NCI-H510A treated with DMSO at 0.1 percent for 48 hours (cell line): ENCODE data around the gene FAR1.
A peak's percentile ranks its signal among the peaks of the same experiment; 100 is the strongest.
"Not testable (repeated sequence)": the region's sequence is repeated elsewhere in the genome, so short reads cannot be mapped to it uniquely, and the experiment has no call there.

Experiments used
- DNase-seq: peaks from one replicate; lab custom pipeline; 2025; lab: John Stamatoyannopoulos, UW

The FAR1 gene

DNA sequence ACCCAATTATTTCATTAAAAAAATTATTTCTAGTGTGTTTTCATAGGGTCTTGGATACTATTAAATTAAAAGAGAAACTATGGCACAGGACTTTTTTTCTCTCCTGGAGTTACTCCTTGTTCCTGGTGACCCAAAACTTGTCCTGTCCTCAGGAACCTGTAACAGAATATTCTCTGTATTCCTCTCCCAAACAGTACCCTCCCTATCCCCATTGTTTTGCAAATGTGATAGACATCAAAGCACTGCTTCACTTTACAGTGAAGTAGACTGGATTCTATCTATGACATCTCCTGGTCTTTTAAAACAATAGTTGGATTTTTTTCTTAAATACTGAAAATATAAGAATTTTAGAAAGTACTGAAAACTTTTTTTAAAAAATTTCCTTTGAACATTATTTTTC is 37.2 kb downstream of the FAR1 start:
- no peak for DNase-seq

DNA sequence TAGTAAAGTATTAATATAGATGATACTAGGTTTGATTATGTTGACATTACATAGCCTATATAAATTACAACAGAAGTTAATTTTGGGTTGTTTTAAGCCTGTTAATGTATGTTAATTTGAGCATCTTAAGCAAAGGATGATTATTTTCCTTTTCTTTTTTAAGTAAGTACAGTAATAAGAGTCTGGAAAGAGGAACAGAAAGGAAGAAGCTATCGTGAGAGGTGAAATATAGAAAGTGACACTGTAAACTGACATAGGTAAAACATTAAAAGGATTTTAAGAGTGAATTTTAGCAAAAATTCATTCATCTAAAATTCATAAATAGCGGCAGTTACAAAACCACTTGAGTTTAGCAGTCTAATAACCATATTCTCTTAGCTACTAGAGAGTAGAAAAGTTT is 45.5 kb downstream of the FAR1 start:
- DNase-seq = no peak

DNA sequence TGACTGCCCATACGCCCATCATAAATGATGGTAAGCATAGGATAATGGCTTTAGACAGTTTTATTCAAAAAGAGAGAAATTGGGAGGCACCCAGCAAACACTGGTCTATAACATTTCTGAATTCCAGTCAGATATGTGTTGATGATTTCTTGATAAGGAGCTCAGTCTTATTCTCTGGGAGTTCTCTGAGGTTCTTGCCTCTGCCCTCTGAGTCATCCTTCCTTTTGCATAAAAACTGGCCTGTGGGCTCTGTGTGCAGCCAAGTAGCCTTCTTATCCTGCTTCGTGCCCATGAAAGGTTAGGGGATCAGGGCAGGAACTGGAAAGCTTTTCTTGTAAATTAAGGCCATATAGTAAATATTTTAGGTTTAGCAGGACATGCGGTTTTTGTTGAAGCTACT is 48.9 kb downstream of the FAR1 start:
- no peak for DNase-seq

DNA sequence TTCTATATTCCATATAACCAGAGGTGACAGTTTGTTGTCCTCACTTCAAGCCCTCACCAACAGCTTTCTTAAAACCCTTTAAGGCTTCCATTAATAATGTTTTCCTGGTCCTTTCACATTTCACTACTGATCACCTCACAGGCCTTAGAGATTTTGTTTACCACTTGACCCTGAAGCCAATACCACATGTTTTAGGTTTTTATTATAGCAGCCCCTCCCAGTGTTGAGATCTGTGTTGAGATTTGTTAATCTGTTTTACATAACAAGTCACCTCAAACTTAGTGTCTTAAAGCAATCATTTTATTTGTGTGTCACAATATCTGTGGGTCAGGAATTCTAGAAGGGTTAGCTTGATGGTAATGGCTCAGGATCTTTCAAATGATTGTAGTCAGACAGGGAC is 49.9 kb downstream of the FAR1 start:
- no peak for DNase-seq

DNA sequence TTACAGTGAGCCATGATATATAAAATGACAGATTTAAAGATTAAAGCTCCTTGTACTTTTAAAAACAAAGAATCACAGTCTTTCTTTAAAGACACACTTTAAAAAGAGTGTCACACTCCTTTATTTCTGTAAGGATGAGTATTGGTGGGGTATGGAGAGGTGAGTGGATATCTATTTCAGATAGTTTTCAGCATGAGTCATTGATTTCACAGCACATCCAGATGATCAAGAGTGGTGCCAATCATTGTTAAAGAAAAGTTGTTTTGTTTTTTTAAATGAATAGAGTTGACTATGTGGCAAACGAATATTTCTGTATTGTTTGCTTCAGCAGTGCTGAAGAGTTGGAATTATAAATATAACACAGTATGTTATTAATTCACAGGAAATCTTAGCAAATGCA is 52.5 kb downstream of the FAR1 start:
- no peak for DNase-seq

DNA sequence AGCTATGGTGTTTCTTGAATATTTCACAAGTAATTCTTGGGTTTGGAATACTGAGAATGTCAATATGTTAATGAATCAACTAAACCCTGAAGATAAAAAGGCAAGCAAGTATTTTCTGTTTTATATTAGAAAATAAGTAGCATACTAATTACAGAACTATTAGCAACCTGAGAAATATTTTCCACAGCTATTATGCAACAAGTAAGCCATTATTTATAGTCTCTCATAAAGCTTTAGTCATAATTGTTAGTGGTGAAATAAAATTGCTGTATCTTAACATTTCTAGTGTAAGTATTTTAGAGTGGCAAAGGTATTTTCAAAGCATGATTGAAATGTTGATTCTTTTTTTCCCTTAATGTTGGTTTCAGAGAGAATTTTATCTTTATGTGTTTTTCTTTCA is 53.3 kb downstream of the FAR1 start:
- DNase-seq = no peak

DNA sequence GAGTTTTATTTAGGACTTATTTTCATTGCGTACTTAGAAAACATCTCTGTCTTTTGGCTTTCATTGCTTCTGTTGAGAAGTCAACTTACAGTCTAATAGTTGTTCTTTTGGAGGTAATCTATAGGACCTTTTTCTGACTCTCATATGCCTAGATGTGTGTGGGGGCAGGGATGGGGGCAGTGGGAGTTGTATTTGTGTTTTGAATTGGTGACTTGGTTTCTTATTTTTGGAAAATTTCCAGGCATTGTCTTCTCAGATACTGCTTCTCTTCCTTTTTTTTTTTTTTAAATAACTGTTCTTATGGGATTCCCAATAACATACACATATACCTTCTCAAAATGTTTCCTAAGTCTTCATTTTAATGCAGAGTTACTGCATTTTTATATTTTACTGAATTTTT is 58.0 kb downstream of the FAR1 start:
- DNase-seq = no peak

DNA sequence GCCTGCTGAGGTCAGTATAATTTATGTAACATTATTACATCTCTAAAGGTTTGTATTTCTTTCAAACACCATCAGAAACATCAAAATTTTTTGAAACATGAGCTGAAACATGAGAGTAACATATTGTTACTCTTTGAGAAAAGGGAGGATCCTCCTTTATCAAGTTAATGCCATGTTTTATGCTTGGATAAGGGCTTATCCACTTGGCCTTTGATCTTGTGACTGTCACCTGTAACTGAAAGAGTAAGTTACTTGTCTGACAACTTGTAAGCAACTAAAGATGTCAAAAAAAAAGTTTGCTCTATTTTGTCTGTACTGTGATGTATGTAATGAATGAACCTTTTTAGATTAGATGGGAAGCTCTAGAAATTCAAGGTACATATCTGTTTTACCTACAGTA is 59.6 kb downstream of the FAR1 start:
- DNase-seq = no peak

DNA sequence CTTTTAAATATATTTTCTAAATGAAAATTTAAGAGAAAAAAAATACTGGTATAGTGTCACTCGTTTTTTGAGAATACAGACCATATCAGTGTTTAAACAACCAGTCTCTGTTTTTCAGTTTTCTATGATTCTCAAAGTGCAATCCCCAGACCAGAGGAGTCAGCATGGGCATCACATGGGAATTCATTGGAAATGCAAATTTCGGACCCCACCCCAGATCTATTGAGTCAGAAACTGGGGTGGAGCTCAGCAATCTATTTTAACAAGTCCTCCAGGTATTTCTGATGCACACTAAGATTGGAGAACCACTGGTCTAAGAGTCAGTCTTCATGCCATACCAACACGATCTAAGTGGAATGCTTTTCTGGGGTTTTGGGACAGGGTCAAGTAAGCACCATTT is 66.1 kb downstream of the FAR1 start:
- DNase-seq = no peak

DNA sequence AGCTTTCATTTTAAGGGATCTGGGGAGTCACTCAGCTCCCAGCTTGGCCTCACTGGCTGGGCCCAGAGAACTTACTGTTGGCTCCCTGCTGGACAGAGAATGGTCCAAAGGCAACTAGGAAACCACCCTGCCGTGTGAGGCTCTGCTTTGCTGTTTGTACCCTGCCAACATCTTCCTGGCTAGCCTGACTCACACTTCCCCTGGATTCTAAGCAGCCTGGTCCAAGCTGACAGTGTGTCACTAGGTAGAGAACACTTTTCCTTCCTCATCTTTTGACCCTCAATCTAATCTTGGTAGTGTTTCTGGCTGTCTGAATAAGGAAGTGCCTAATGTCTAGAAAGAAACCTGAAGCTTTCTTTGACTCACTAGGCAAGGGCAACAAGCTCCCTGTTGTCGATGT is 76.7 kb downstream of the FAR1 start:
- DNase-seq = no peak

DNA sequence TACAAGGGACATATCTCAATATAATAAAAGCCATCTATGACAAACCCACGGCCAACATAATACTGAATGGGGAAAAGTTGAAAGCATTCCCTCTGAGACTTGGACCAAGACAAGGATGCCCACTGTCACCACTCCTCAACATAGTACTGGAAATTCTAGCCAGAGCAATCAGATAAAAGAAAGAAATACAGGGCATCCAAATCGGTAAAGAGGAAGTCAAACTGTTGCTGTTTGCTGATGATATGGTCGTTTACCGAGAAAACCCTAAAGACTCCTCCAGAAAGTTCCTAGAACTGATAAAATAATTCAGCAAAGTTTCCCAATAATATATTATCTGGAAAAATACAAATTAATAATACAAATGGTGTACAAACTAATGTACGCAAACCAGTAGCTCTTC is 84.8 kb downstream of the FAR1 start:
- not testable (repeated sequence) for DNase-seq

DNA sequence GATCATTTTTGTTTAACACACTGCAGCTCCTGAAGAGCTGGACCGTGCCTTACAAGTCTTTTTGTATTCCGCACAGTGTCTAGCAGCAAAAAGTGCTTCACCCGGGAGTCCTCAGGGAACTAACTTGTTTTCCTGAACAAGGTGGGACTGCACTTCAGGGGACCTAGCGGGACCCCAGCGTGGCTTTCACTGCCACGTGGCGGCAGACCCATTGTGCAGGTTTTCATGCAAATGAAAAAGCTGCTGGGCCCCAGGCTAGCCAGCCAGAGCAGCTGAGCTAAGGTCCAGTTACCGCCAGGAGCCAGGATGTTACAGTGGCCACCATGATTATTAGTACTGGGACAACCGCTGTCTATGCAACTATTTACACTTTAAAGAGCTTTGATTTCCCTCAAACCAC is 90.6 kb downstream of the FAR1 start:
- DNase-seq = no peak

DNA sequence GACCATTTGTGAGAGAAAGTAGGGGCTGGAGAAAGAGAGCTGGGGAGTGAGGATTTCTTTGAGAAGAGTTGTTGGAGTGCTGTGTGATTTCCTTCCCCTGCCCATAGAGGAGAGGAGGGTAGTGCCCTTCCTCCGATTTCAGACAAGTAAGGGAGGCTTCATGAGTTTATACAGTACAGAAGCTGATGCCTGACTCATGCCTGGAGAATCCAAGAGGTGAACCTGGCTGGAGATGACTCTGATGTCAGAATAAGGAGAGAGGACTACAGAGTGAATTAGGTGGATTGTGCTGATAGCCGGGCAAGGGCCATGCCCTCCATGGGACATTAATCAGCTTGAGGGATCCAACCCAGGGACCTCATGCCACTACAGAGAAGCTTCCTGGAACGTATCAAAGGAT is 91.6 kb downstream of the FAR1 start:
- no peak for DNase-seq

DNA sequence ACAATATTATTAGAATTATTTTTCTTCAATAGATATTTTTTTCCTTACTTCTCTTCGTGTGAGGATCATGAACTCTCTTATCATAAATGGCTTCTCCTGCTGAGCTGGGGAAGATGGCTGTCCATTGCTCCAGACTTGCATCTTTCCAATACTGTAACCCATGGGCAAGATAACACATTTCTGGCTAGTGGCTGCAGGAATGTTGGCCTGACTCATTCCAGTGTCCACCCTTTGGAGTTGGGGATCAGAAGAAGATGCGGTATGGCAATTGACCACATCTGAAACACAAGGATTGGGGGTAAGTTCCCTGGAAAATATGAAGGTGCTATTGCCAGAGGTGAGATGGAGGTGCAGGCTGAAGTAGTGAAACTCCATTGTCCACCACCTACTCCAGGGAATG is 92.8 kb downstream of the FAR1 start:
- no peak for DNase-seq

DNA sequence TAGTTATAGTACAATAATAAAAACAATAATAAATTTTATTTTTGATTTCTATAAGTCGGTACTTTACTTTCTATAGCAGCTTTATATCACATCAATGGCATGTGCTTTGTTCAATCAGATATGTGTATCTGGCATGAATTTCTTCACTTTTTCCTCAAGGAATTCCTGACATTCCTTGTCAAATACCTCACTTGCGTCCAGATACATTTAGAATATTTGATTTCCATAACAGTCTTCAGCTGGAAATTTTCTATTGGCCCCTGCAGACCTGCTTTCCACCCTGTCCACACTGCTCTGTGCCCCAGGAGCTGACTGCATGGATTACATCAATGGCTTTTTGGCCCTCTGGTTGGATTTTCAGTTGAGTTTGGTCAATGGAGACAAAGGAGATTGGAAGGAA is 93.2 kb downstream of the FAR1 start:
- no peak for DNase-seq

DNA sequence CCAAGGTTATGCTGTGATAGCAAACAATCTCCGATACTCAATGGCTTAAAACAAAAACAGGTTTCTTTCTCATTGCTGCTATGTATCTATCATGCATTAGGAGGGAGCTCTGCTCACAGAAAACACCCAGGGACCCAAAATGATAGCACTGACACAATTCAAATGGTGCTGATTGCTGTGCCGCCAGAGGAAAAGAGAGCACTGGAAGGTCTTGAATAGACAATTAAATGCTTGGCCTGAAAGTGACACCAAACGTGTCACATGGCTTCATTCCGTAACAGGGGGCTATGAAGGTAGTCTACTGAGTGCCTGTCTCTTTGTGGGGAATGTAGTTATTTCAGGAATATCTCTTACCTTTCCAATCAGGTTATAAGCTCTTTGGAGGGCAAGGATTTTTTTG is 94.2 kb downstream of the FAR1 start:
- DNase-seq = no peak

DNA sequence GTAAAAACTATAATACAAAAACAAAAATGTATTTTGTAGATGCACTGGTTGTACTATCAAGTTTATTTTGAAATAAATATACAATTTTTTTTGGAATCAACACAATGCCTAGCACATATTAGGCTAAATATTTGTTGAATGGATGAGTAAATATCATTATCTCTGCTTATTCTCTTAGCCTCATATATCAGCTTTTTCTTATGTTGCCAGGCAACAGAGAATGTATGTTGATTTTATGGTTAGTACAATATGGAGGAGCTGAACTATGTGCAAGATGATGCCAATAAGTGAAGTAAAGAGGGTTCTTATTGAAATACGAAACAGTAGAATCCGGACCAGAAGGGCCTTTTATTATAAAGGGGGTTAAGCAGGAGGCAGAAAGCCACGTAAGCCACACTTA is 94.9 kb downstream of the FAR1 start:
- peak; percentile 1 for DNase-seq

DNA sequence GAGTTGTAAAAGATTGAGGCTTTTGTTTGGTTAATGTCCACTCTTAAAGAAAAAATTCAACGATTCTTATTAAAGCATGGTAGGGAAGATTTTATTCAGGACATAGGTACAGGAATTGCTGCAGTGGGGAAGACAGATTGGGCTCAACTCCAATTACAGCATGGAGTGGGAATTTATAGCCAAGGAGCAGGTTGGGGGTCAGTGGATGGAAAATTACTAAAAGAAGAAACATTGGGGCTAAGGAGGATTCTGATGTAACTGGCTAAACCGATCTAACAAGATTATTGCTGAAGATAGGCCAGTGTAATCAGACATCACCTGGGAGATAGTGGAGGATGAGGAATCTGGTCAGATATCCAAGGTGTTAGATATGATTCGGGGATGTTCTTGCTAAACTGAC is 97.4 kb downstream of the FAR1 start:
- DNase-seq = no peak

DNA sequence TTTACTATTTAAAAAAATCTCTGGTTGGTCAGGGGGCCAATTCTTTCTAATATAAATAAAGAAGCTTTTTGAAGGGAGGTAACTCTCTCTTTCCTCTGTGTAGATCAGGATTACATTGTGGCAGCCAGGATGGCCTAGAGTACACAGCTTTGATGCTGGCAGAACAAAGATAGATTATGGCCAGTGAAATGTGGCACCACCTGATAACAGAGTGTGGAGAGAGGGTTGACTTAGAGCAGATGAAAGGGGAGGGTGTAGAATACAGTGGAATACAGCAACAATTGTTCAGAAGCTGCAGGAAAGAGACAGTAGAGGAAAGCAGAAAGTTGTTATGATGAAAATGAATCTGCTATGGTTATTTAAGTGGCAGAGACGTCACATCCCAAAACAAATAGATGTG is 99.0 kb downstream of the FAR1 start:
- DNase-seq = no peak

DNA sequence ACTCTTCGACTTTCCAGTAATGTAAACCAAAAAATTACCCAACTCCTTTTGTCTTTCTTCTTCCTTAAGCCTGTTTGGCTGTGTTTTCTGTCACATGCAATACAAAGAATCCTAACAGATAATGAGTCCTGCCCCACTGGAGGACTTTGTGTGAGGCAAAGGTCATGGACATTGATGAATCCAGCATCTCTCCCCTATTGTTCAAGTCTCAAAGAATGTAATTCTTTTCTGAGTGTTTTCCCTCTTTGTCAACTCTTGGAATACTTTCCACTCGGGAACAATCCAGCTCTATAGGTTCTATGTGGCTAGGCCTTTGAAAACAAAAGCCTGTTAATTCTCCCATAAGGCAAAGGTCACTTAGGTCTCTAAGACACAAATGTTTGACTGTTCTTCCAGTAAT is 100.7 kb downstream of the FAR1 start:
- DNase-seq = no peak

DNA sequence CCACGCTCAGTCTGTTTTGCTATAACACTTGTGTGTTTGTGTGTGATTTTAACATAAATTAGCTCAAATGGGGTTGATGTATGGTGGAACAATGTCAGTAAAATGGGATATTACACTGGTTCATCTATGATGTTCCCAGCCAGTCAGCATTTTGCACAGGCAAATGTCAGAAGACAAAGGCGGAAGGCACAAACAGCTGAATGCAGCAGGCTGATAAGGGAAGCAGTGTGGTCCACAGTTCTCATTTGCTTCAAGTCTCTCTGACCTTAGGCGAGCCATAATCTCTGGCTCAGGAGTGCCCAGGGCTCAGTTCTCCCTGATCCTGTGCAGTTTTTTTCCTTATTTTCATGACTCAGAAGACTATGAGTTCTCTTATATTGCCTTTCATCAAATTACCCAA is 102.7 kb downstream of the FAR1 start:
- no peak for DNase-seq

DNA sequence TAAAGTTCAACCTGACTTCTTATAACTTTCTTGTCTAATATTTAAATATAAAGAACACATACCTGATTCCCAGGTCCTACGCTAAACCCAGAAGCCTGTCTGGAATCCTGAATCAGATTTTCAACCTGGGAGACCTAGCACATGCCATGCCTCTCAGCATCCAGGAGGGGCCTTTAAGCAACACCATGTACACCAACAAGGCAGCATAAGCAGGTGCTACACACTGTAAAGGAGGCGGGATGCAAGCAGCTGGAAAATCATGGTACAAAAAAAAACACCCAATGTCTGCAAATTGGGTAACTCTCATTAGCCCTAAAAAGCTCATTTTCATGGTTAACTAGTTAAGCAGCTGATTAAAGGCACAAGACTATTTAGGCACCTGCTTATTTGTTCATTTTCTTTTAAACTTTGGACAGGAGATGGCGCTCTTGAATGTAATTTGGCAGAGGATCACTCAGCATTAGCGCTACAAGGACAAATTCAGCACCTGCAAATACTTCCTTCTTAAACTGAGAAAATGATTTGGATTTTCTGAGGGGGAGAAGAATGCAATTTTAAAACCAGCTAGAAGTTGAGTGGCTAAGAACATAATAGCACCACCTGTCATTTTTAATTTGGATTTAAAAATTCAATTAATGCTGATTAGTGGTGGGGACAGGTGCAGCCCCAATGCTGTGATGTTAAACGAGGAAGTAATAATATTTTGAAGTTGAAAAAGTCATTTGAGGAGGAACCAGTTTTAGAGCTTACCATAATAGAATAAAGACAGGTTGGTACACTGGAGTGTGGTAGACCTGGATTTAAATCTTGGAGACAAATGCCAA is 104.0 kb downstream of the FAR1 start:
- peak; percentile 74 for DNase-seq

DNA sequence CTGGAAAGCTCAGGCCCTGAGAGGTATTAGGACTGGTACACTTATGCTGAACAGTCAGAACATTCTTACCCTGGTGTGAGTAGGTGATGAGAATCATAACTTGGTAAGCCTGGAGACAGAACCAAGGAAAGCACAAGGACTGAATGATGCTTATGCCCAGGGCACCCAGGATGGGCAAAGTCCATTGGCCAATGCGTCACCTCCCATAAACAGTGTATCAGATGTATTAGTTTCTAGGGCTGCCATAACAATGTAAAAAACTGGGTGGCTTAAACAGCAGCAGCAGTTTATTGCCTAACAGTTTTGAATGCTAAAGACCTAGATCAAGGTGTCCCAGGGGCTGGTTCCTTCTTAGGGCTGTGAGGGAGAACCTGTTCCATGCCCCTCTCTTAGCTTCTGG is 107.0 kb downstream of the FAR1 start:
- no peak for DNase-seq

DNA sequence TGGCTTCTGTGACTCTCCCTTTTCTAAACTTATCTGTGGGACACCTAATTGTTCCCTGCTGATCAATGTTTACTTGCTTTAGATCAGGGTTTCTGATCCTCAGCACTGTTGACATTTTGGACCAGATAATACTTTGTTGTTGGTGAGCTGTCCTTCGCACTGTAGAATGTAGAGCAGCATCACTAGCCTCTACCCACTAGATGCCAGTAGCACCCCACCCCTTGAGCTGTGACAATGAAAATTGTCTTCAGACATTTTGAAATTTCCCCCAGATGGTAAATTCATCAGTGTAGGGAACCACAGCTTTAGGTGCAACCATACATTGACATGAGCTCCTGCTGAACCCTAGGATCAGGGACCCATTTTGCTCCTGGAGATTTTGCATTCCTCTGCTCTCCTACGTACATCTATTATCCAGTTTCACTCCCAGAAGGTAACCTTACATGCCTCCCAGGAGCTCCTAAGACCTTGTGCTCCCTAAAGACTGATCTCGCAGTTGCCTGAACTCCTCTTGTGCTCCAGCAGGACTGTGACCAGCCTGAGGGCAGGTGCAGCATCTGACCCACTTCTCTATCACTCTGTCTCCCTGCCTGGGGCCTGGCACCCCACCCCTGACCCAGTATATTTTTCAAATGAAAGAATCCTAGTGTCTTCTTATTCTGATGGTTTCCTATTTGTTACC is 107.8 kb downstream of the FAR1 start:
- DNase-seq = no peak
